ENCODE data around the gene FMO5. TPM values are rescaled to one million over a fixed set of nuclear protein-coding genes. Genes with fewer than 3 reads are reported as not detected.

FMO5 gene
- total RNA-seq, 1 experiment from 2014 or later: 2.8 TPM

GRCh38 chr1:147245586-147246021, 20.5 kb upstream of the FMO5 start:
- H4K20me1 ChIP-seq (ENCODE audit: low read length): peaks cover 55% of the 10 kb centered on the region
- TF ChIP-seq EZH2 (IDR thresholded peaks at IDR 0.05; ENCODE audit: low read length, unreplicated experiment): no peak
- TF ChIP-seq CTCF (conservative IDR thresholded peaks at IDR 0.05; ENCODE audit: low read depth, low read length): no peak
- TF ChIP-seq EZH2phosphoT487 (IDR thresholded peaks at IDR 0.05; ENCODE audit: borderline replicate concordance, low read length): no peak
- no peaks in the 10 kb centered on the region for H3K9me2 ChIP-seq (replicated peaks; ENCODE audit: low read length)
- no peak overlapping the region for H2AFZ ChIP-seq (ENCODE audit: low read length)
- DNase-seq: peak; percentile 37
- intact Hi-C loops (cut with micrococcal nuclease): no loop called here
- H3K36me3 ChIP-seq (ENCODE audit: low read depth, low read length): peaks cover 5% of the 10 kb centered on the region; the same call in 1 of the 2 replicates
- H3K27ac ChIP-seq (ENCODE audit: low read length): no peak overlapping the region
- no peaks in the 10 kb centered on the region for H3K9me3 ChIP-seq (ENCODE audit: low read length)
- ChIA-PET POLR2A (ENCODE audit: unreplicated experiment) (interaction anchor here (0.7 kb wide), 1 partner anchor 72 kb away, joined by 6 read pairs; no protein-coding TSS in a partner anchor), CTCF (no interaction called here)
- no peaks in the 10 kb centered on the region for H3K27me3 ChIP-seq (ENCODE audit: low read length)
- H3K9ac ChIP-seq (ENCODE audit: low read length): no peak overlapping the region
- H3F3A ChIP-seq (ENCODE audit: low read length, unreplicated experiment): no peaks in the 10 kb centered on the region
- no peak for ATAC-seq
- H3K79me2 ChIP-seq (ENCODE audit: low read length): peaks cover 76% of the 10 kb centered on the region
- BruUV-seq (replicated peaks): no TSS peak
- H3K4me3 ChIP-seq (ENCODE audit: low read length): 0 out of 2 replicates have a peak overlapping the region, but pooled peaks have one; percentile 86
- peaks cover 31% of the 10 kb centered on the region for H3K4me1 ChIP-seq (ENCODE audit: insufficient read depth, low read length)
- peak overlapping the region; percentile 85 for H3K4me2 ChIP-seq (ENCODE audit: low read length)

GRCh38 chr1:147245129-147245528, 20.0 kb upstream of the FMO5 start:
- ATAC-seq (no peak), DNase-seq (no peak)
- CTCF ChIA-PET: no interaction called here
- Histone ChIP-seq H3K9ac (ENCODE audit: low read length) (no peak overlapping the region), H2AFZ (ENCODE audit: low read length) (no peak overlapping the region), H3F3A (ENCODE audit: low read length, unreplicated experiment) (no peaks in the 10 kb centered on the region), H3K36me3 (ENCODE audit: low read depth, low read length) (peaks cover 5% of the 10 kb centered on the region; the same call in 1 of the 2 replicates), H3K79me2 (ENCODE audit: low read length) (peaks cover 71% of the 10 kb centered on the region), H3K4me1 (ENCODE audit: insufficient read depth, low read length) (peaks cover 31% of the 10 kb centered on the region), H3K4me3 (ENCODE audit: low read length) (peak overlapping the region; percentile 86), H3K27me3 (ENCODE audit: low read length) (no peaks in the 10 kb centered on the region), H3K4me2 (ENCODE audit: low read length) (peak overlapping the region; percentile 85), H4K20me1 (ENCODE audit: low read length) (peaks cover 50% of the 10 kb centered on the region), H3K9me2 (replicated peaks; ENCODE audit: low read length) (no peaks in the 10 kb centered on the region), H3K9me3 (ENCODE audit: low read length) (no peaks in the 10 kb centered on the region), H3K27ac (ENCODE audit: low read length) (no peak overlapping the region)
- TF ChIP-seq EZH2phosphoT487 (IDR thresholded peaks at IDR 0.05; ENCODE audit: borderline replicate concordance, low read length) (no peak), EZH2 (IDR thresholded peaks at IDR 0.05; ENCODE audit: low read length, unreplicated experiment) (no peak), CTCF (conservative IDR thresholded peaks at IDR 0.05; ENCODE audit: low read depth, low read length) (no peak)
- intact Hi-C loops (cut with micrococcal nuclease): no loop called here
- BruUV-seq (replicated peaks): no TSS peak
- POLR2A ChIA-PET (ENCODE audit: unreplicated experiment): no interaction called here

- Histone ChIP-seq H3F3A (ENCODE audit: low read length, unreplicated experiment) (no peaks in the 10 kb centered on the region), H3K9me2 (replicated peaks; ENCODE audit: low read length) (no peaks in the 10 kb centered on the region), H3K9ac (ENCODE audit: low read length) (peak overlapping the region; percentile 95), H4K20me1 (ENCODE audit: low read length) (peaks cover 46% of the 10 kb centered on the region), H3K36me3 (ENCODE audit: low read depth, low read length) (peaks cover 5% of the 10 kb centered on the region; the same call in 1 of the 2 replicates), H3K4me2 (ENCODE audit: low read length) (peak overlapping the region; percentile 85), H3K27me3 (ENCODE audit: low read length) (no peaks in the 10 kb centered on the region), H3K4me3 (ENCODE audit: low read length) (peak overlapping the region; percentile 86), H3K9me3 (ENCODE audit: low read length) (no peaks in the 10 kb centered on the region), H3K27ac (ENCODE audit: low read length) (peak overlapping the region; percentile 82), H3K79me2 (ENCODE audit: low read length) (peaks cover 58% of the 10 kb centered on the region), H2AFZ (ENCODE audit: low read length) (peak overlapping the region; percentile 96; the same call in 1 of the 2 replicates), H3K4me1 (ENCODE audit: insufficient read depth, low read length) (peaks cover 31% of the 10 kb centered on the region)
- DNase-seq (no peak), ATAC-seq (no peak)
- ChIA-PET POLR2A (ENCODE audit: unreplicated experiment) (no interaction called here), CTCF (interaction anchor here (0.6 to 1.8 kb wide), 5 partner anchors 8 to 82 kb away, joined by 3 to 5 read pairs (median 4); no protein-coding TSS in a partner anchor)
- TF ChIP-seq EZH2phosphoT487 (IDR thresholded peaks at IDR 0.05; ENCODE audit: borderline replicate concordance, low read length): no peak
- TF ChIP-seq EZH2 (IDR thresholded peaks at IDR 0.05; ENCODE audit: low read length, unreplicated experiment): no peak
- no peak for TF ChIP-seq CTCF (conservative IDR thresholded peaks at IDR 0.05; ENCODE audit: low read depth, low read length)
- intact Hi-C loops (cut with micrococcal nuclease): no loop called here
- BruUV-seq (replicated peaks): TSS peak; percentile 47
Observed at GRCh38 chr1:147243841-147244240, 18.7 kb upstream of the FMO5 start.
